SK-MEL-5 (cell line): ENCODE data around the gene GLRX3. TPM values are rescaled to one million over a fixed set of nuclear protein-coding genes. Genes with fewer than 3 reads are reported as not detected.

Experiments
- DNase-seq: peaks from one replicate; pipeline ENCODE4 v3.0.0-alpha.2; 2016; ENCODE audit warnings: low read depth, low spot score
- in situ Hi-C: cut with HindIII; loops from 2 replicates; pipeline ENCODE4 v1.10.0; 2016; ENCODE audit warnings: low sequenced_read_pairs, high pct_unique_total_duplicates, low pct_unique_long_range_greater_than_20kb
- total RNA-seq: library from RNA; depleted of rRNA; stranded (reverse); fragments of >200 nt; shearing (Covaris generic); gene quantifications from 2 replicates; pipeline ENCODE4 v1.2.3, GENCODE V29; 2014

GLRX3 gene
- total RNA-seq, 1 experiment from 2014 or later = 129 TPM

- in situ Hi-C loops = no loop called here
- no peak for DNase-seq
These were observed 8.0 kb upstream of the GLRX3 start for GRCh38 chr10:130128062-130128781.

GRCh38 chr10:130128922-130129321 lies 7.3 kb upstream of the GLRX3 start:
- DNase-seq = no peak
- in situ Hi-C loops = no loop called here

- DNase-seq = no peak
- in situ Hi-C loops = no loop called here
These were observed 440 bp upstream of the GLRX3 start for GRCh38 chr10:130135676-130136225.

GRCh38 chr10:130137090-130137448 lies 878 bp downstream of the GLRX3 start:
- in situ Hi-C loops = no loop called here
- peak; percentile 23 for DNase-seq

GRCh38 chr10:130137659-130138478 lies 1.7 kb downstream of the GLRX3 start:
- DNase-seq = no peak
- in situ Hi-C loops = no loop called here

- DNase-seq = peak; percentile 40
- in situ Hi-C loops = no loop called here
These were observed 2.3 kb downstream of the GLRX3 start for GRCh38 chr10:130138479-130138866.

GRCh38 chr10:130140425-130140824 lies 4.2 kb downstream of the GLRX3 start:
- DNase-seq = no peak
- in situ Hi-C loops = no loop called here

- no peak for DNase-seq
- in situ Hi-C loops = no loop called here
These were observed 4.8 kb downstream of the GLRX3 start for GRCh38 chr10:130141038-130141437.

GRCh38 chr10:130141460-130141859 lies 5.3 kb downstream of the GLRX3 start:
- DNase-seq = peak; percentile 11
- in situ Hi-C loops = no loop called here

GRCh38 chr10:130141878-130142277 lies 5.7 kb downstream of the GLRX3 start:
- in situ Hi-C loops = no loop called here
- no peak for DNase-seq

GRCh38 chr10:130146042-130146441 lies 9.9 kb downstream of the GLRX3 start:
- DNase-seq = no peak
- in situ Hi-C loops = no loop called here

- DNase-seq = no peak
- in situ Hi-C loops = no loop called here
These were observed 23.1 kb downstream of the GLRX3 start for GRCh38 chr10:130159192-130159794.

GRCh38 chr10:130160775-130161174 lies 24.6 kb downstream of the GLRX3 start:
- in situ Hi-C loops = no loop called here
- peak; percentile 59 for DNase-seq

GRCh38 chr10:130161331-130161730 lies 25.1 kb downstream of the GLRX3 start:
- in situ Hi-C loops = no loop called here
- no peak for DNase-seq

GRCh38 chr10:130167193-130167592 lies 31.0 kb downstream of the GLRX3 start:
- DNase-seq = no peak
- in situ Hi-C loops = no loop called here

- in situ Hi-C loops = no loop called here
- DNase-seq = no peak
These were observed 31.5 kb downstream of the GLRX3 start for GRCh38 chr10:130167707-130168106.

GRCh38 chr10:130169136-130169859 lies 33.1 kb downstream of the GLRX3 start:
- in situ Hi-C loops = no loop called here
- DNase-seq = no peak

GRCh38 chr10:130171196-130171595 lies 35.0 kb downstream of the GLRX3 start:
- DNase-seq = no peak
- in situ Hi-C loops = no loop called here
